GM18498 (cell line): ENCODE results near the gene MAPKAP1.
A peak's percentile ranks its signal among the peaks of the same experiment; 100 is the strongest.

Experiments
- ATAC-seq: cut with Tn5 transposase; IDR thresholded peaks from one replicate; pipeline ENCODE4 v1.9.1; 2021; ENCODE audit warnings: mild to moderate bottlenecking, moderate library complexity; ENCODE audit not compliant: unreplicated experiment

The MAPKAP1 gene

DNA sequence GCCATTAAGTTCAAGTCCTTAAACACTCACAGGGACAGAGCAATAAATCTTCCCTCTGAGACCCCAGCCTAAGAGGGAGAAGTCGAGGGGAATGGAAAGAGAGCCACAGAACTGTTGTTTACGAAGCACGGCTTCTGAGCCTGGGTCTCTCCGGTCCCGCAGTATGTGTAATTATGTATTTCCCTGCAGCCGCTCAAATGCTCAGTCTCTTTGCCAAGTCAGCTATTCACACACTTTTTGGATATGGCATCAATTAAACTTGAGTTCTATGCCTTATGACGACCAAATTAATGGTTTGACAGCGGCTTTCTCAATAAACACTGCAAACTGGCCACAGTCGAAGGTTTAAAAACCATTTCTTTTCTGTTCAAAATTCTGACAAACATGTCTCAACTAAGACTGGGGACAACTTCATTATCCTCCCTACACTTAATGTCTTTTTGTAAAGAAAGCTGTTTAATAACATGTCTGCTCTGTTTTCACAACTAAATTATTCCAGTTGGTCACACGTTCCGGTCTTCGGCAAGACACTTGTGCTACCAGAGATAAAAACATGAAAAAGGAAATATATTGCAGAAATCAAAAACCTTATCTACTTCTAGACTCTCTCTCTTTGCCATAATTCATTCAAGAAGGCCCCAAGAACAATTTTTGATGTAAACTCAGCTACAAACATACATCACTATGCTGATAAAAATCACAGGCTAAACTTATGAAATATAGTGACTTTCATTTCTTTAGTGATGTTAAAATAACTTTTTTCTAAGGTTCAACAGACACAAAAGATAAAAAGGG is 242.2 kb downstream of the MAPKAP1 start:
- ATAC-seq, result no peak

- ATAC-seq, result no peak
Measured at GRCh38 chr9:125463926-125464325, 243.1 kb downstream of the MAPKAP1 start.

GRCh38 chr9:125462861-125463291 is 244.1 kb downstream of the MAPKAP1 start:
- no peak for ATAC-seq

DNA sequence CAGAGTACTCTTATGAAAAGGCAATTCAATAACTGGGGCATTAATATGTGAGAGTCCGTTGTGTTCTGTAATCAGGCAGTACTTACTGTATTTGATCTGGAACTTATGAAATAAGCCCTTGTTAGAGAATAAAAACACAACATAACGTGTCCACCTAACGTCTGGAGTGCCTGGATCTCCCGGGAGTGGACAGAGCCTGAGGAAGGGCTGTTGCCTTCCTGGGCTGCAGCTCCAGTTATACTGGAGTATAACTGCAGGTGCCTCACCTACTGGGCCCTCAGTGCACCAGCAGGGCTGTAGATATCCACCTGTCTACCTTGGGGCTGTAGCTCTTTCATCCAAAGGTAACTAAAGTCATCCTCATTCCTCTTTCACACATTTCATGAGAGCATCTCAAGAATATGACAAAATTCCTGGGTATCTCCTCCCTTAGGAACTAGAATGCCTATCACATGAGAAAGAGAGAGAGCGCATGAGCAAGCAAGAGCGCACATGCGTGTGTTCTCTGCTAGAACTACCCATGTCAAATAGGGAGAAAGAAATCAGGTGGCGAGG is 245.3 kb downstream of the MAPKAP1 start:
- no peak for ATAC-seq

GRCh38 chr9:125460883-125461635 is 245.9 kb downstream of the MAPKAP1 start:
- no peak for ATAC-seq

DNA sequence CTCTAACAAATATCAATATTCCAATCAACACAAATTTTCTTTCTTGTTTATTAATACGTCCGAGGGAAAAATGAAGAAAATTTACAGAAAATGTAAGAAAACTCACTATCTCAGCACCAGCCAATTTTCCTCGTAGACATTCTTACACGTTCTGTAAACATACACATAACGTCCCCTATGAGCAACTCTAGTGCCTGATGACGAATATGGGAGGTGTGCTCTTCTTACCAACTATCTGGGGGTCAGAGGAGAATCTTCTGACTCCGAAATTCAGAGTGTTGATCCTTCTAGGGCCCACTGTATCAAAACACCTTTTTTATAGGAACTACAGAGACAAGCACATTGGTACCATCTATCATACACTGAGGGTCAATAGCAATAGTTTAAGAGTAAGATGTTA is 246.7 kb downstream of the MAPKAP1 start:
- no peak for ATAC-seq

DNA sequence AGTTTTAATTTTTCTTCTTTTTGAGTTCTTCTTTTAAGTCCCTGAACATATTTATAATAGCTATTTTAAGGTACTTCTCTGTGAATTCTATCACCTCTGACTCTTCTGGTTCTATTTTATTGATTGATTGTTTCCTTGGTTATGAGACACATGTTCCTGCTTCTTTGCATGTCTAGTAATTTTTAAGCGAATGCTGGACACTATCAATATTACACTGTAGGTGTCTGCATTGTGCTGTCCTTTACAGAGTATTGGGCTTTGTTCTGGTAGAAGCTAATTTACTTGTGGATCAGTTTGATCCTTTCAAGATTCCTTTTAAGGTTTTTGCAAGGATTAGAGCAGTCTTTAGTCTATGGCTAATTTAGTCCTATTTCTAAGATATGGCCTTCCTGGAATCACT is 249.7 kb downstream of the MAPKAP1 start:
- no peak for ATAC-seq

DNA sequence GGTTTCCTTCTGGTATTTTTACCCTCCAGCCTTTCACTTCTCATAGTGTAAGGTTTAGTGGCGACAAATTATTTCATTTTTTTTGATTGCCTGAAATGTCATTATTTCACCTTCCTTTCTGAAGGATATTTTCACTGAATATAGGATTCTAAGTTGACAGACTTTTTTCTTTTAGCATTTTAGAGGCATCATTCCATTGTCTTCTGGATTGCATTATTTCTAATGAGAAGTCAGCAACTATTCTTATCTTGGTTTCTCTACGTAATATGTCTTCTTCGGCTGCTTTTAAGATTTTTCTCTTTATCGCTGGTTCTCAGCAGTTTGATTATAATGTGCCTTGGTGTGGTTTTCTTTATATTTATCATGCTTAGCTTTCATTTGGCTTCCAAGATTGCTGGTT is 251.1 kb downstream of the MAPKAP1 start:
- no peak for ATAC-seq

DNA sequence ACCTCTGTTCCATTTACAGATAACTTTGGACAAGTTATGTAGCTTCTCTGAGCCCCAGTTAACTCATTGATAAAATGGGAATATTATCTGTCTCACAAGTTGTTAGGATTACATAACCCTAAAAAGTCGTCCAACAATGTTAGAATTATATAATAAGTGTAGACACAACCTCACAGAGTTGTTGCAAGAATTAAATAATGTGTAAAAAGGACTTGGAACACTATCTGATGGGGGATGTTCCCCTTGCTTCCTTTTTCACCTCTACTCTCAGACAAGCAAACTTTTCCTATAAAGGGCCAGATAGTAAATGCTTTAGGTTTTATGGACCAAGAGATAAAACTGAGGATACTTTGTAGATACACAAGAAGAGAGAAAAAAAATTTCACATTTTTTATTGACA is 251.9 kb downstream of the MAPKAP1 start:
- no peak for ATAC-seq

GRCh38 chr9:125447202-125447802 is 259.7 kb downstream of the MAPKAP1 start:
- ATAC-seq, result peak; percentile 9

DNA sequence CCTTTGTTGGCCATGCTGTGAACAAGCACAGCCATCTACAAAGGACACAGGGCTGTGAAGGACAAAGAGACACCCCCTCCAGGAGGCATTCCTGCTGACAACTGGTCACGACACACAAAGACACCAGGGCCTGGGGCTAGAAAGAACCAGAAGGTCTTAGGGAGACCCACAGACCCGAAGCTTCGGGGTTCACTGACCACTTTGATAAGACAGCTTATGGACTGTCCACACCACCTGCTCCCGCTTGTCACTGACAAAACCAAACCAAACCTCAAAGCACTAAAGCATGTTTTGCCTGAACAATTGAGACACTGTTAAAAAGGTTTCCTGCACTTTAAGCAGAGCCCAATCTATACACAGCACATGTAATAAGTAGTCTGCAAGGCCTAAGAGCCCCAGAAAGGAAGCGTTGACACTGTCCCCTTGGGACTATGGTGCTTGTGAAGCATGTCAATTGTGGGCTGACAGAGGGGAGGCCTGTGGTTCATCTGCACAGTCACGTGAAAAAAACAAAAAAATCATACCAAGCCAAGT is 260.4 kb downstream of the MAPKAP1 start:
- peak; percentile 85 for ATAC-seq

- no peak for ATAC-seq
Measured at GRCh38 chr9:125444956-125445506, 262.0 kb downstream of the MAPKAP1 start.

DNA sequence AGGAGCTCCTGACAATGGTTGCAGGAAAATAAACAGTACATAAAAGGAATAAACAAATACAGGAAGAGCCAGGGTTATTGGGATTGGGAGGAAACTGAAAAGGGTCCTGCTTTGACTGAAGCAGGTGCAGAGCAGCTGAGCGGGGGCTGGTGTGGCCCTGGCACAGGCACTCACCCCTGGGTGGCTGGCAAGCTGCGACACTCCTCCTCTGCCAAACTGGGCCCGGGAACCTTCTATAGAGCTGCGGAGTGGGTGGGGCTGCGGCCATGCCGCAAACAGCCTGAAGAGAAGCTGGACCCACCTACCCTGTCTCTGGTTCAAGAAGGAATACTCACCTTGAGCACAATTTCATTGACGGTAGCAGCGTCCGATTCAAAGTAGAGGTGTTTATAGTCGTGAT is 262.8 kb downstream of the MAPKAP1 start:
- ATAC-seq, result no peak

DNA sequence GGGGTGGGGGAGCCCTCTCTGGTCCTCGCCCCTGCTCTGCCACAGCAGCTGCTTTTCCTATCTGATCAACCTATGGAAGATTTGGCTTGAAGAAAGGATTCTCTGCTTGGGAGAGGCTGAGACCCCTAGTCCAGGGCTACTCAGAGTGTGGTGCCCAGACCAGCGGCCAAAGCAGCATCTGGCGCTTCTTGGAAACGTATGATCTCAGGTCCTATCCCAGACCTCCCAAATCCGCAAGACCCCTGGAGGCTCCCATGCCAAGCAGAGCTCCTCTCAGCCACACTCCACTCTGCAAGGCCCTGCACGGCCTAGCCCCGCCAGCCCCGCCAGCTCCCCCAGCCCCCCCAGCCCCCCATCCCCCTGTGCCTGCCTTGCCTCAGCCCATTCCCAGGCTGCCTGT is 263.6 kb downstream of the MAPKAP1 start:
- no peak for ATAC-seq

- no peak for ATAC-seq
Measured at GRCh38 chr9:125442452-125442851, 264.6 kb downstream of the MAPKAP1 start.

DNA sequence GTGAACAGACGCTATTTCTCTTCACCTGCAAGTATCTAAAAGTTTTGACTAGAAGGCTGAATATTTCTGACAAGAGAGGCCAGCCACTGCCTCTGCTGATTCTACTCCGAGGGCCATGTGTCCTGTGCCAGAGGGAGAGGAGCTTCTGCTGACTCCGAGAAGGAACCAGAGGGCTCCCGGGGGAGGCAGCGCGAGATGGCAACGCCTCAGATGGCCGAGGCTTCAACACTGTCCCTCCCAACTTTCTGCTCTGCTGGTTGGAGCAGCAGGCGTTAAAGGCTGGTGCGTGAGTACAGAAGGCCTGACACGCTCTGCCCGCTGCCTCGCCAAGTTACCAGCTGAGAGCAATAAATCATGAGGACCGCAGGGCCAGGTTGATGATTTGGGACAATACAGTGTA is 266.6 kb downstream of the MAPKAP1 start:
- ATAC-seq, result no peak

- no peak for ATAC-seq
Measured at GRCh38 chr9:125439434-125440272, 267.4 kb downstream of the MAPKAP1 start.

DNA sequence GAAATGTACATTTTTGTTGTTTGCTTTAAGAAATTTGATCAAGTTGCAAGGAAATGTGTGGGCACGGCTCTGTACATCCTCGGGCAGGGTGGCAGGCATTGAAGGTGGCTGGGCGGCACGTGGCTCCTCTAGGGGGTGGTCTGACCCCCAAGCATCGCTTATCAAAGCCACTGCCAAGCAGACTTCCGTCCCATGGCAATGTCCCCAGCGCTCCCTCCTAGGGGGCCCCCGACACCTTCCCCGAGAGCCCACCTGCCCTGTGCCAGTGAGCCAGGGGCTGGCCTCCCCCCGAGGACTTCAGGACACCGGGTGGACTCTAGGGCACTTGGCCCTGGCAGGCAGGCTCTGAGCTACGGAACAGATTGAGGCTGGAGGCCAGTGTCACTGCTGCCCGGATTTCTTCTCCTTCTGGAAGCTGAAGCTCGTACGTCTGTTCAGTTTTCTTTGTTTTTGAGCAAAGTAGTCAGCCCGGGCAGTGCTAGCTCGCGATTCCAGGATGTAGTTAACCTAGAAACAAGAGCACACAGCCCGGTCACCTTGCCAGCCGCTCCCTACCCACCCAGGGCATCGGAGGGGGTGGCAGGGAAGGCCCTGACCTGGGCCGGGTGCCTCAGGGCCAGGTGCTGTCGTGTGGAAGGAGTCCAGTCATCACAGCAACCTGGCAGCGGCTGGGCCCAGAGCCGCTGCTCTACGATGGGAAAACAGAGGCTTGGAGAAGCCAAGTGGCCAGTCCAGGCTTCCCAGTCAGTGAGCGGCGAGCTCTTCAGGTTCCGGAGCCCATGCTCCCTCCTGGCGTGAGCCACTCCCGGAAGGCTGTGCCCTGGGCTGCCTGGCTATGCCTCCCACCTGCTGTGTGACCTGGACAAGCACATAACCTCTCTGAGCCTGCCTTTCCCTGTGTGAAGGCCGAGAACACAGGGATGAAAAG is 268.2 kb downstream of the MAPKAP1 start:
- no peak for ATAC-seq

DNA sequence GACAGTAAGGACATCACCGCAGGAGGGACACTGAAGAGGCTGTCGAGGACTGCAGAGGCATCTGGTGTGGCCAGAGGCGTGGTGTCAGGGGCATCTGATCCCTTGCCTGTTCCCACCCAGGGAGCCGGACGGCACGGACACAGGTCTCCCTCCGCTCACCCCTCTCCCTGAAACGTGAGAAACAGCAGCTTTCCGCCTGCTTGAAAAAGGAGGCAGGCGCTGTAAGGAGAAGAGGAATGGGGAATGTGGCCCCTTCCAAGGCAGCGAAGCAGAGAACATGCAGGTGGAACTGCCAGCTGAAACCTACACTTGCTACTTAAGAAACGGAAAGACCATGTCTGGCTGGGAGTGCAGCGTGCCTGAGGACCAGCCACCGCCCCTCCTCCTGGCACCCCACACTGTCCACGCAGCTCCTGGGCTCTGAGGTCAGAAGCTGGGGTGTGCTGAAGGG is 269.2 kb downstream of the MAPKAP1 start:
- ATAC-seq, result no peak
